GM12878 (cell line): ENCODE data around the gene PHRF1. TPM values are rescaled to one million over a fixed set of nuclear protein-coding genes. Genes with fewer than 3 reads are reported as not detected.

Source experiments
- ATAC-seq: fragments of 200-7000 bp; cut with Tn5 transposase; 3 replicates; pipeline ENCODE4 v1.9.1; 2020; ENCODE audit warnings: mild to moderate bottlenecking, moderate library complexity
- BruUV-seq: library from RNA; stranded (reverse); fragments of 400-500 nt; replicated peaks from 2 replicates; lab custom pipeline; 2021; lab: Mats Ljungman, UMichigan
- CTCF ChIA-PET: fragments of 300-600 bp; sonication (Branson Sonifier 250); formaldehyde crosslinking; extraction: SDS; loops from one replicate; lab custom pipeline; 2021; ENCODE audit warnings: inconsistent platforms; lab: Yijun Ruan, JAX
- POLR2A ChIA-PET: fragments of 350-600 bp; formaldehyde crosslinking; extraction: SDS; loops from one replicate; lab custom pipeline; 2021; ENCODE audit warnings: inconsistent platforms; lab: Charles Lee
- RAD21 ChIA-PET: fragments of 300-600 bp; sonication (Branson Sonifier 250); formaldehyde crosslinking; loops from one replicate; lab custom pipeline; 2023; ENCODE audit warnings: antibody characterized with exemption; ENCODE audit not compliant: unreplicated experiment; lab: Charles Lee
- SMC1A ChIA-PET: fragments of 300-600 bp; sonication (Branson Sonifier 250); formaldehyde crosslinking; loops from one replicate; lab custom pipeline; 2023; ENCODE audit not compliant: unreplicated experiment, uncharacterized antibody; lab: Charles Lee
- DNase-seq: peaks from one replicate; pipeline ENCODE4 v3.0.0-alpha.2; 2011; ENCODE audit warnings: low read depth, low spot score
- FAIRE-seq: peaks from 3 replicates; lab custom pipeline; 2011; peaks lifted over from hg19 to GRCh38; lab: Jason Lieb, UNC
- H2AFZ ChIP-seq: 2 replicates; pipeline ENCODE4 v1.6.0; 2011; ENCODE audit warnings: low read depth, low read length, control low read depth; ENCODE audit not compliant: control insufficient read depth
- H3K27ac ChIP-seq: 2 replicates; pipeline ENCODE4 v1.5.1; 2011; ENCODE audit warnings: control low read depth; ENCODE audit not compliant: control insufficient read depth, insufficient read depth
- H3K27me3 ChIP-seq, 2 experiments: replicated peaks in 1 of 2; 2 replicates each; pipeline versions ENCODE4 v1.6.0 to v1.6.1; 2011; ENCODE audit warnings: low read length in 1 of 2; ENCODE audit not compliant: control insufficient read depth in 2 of 2, insufficient read depth in 2 of 2
- H3K36me3 ChIP-seq, 2 experiments: 2 replicates each; pipeline ENCODE4 v1.5.1; 2011; ENCODE audit warnings: low read length in 1 of 2; ENCODE audit not compliant: control insufficient read depth in 2 of 2, insufficient read depth in 2 of 2
- H3K4me1 ChIP-seq: 2 replicates; pipeline ENCODE4 v1.6.1; 2011; ENCODE audit warnings: mild to moderate bottlenecking, low read length, moderate library complexity, mixed read lengths; ENCODE audit not compliant: control insufficient read depth, insufficient read depth
- H3K4me2 ChIP-seq: 2 replicates; pipeline ENCODE4 v1.6.0; 2011; ENCODE audit warnings: control low read depth; ENCODE audit not compliant: control insufficient read depth, insufficient read depth
- H3K4me3 ChIP-seq: fragments of 200-600 bp; sonication (generic); 2 replicates; pipeline ENCODE4 v1.5.1; 2016
- H3K79me2 ChIP-seq: 2 replicates; pipeline ENCODE4 v1.6.0; 2011; ENCODE audit warnings: low read length; ENCODE audit not compliant: control insufficient read depth, insufficient read depth
- H3K9ac ChIP-seq: 2 replicates; pipeline ENCODE4 v1.8.0; 2011; ENCODE audit warnings: low read length, control low read depth, mixed read lengths; ENCODE audit not compliant: control insufficient read depth, insufficient read depth
- H3K9me3 ChIP-seq: replicated peaks from 3 replicates; pipeline ENCODE4 v1.5.1; 2011; ENCODE audit warnings: mild to moderate bottlenecking, low read length; ENCODE audit not compliant: control insufficient read depth, insufficient read depth
- H4K20me1 ChIP-seq: 2 replicates; pipeline ENCODE4 v1.6.0; 2011; ENCODE audit not compliant: control insufficient read depth, insufficient read depth
- BRCA1 ChIP-seq: IDR thresholded peaks from 2 replicates; pipeline ENCODE4 v1.6.1; 2011; ENCODE audit warnings: low read depth, low read length, improper control_type of control experiment
- CEBPB ChIP-seq, 2 experiments: fragments of 150-350 bp in 1 of 2; IDR thresholded peaks; 2 replicates each; pipeline ENCODE4 v1.6.1; 2012 to 2014; ENCODE audit warnings: low read depth in 2 of 2, low read length in 2 of 2, borderline replicate concordance in 1 of 2, inconsistent platforms in 1 of 2
- KLF5 ChIP-seq: fragments of 450-650 bp; IDR thresholded peaks from 2 replicates; pipeline ENCODE4 v1.6.1; 2014; ENCODE audit warnings: mild to moderate bottlenecking; ENCODE audit not compliant: partially characterized antibody
- POLR2A ChIP-seq: IDR thresholded peaks from 2 replicates; pipeline ENCODE4 v1.6.1; 2011; ENCODE audit warnings: low read depth, mild to moderate bottlenecking, low read length
- SIX5 ChIP-seq: IDR thresholded peaks from 2 replicates; pipeline ENCODE4 v1.6.1; 2011; ENCODE audit warnings: mild to moderate bottlenecking, low read depth, low read length, moderate library complexity; ENCODE audit not compliant: severe bottlenecking
- SMAD5 ChIP-seq: IDR thresholded peaks from 2 replicates; pipeline ENCODE4 v1.6.1; 2016; ENCODE audit warnings: antibody characterized with exemption, low read depth
- SP1 ChIP-seq: IDR thresholded peaks from one replicate; pipeline ENCODE4 v1.6.1; 2011; ENCODE audit warnings: low read depth, low read length
- SREBF1 ChIP-seq: IDR thresholded peaks from 2 replicates; pipeline ENCODE4 v1.6.1; 2012; ENCODE audit warnings: mild to moderate bottlenecking, low read length
- WGBS: methylation state at CpG from one replicate; pipeline ENCODE4 v1.1.6; 2016; ENCODE audit warnings: low lambda C conversion rate; ENCODE audit not compliant: insufficient replicate concordance, insufficient coverage; ENCODE audit errors: missing lambda C conversion rate; 5-methylcytosine and 5-hydroxymethylcytosine counted together
- in situ Hi-C: fragments of 300-500 bp; cut with MboI; formaldehyde crosslinking; loops from 9 replicates; pipeline ENCODE4 v1.14.3; 2018; ENCODE audit warnings: mixed read lengths
- intact Hi-C: fragments of 100-400 bp; cut with micrococcal nuclease; formaldehyde crosslinking; loops from one replicate; pipeline ENCODE4 v1.14.2; 2022; ENCODE audit not compliant: unreplicated experiment
- polyA plus RNA-seq, 11 experiments: library from polyadenylated mRNA; depleted of rRNA in 4 of 11; unstranded in 6 of 11; stranded (reverse) in 5 of 11; fragments of >200 nt; fragmentation: Nextera tagmentation in 4 of 11; fragmentation: Illumina TruSeq in 1 of 11; extraction: Ambion mirVana in 4 of 11; extraction: Trizol in 1 of 11; gene quantifications; 1 replicate in 1 of 11; 2 replicates in 10 of 11; pipeline versions ENCODE4 v1.2.1 to v1.2.3, GENCODE V29; 2011 to 2016; ENCODE audit warnings: inconsistent platforms in 2 of 11, missing spikeins in 2 of 11, low read depth in 1 of 11
- total RNA-seq, 4 experiments: library from RNA; depleted of rRNA in 3 of 4; stranded (reverse); fragments of >200 nt in 3 of 4; fragmentation: Illumina TruSeq in 1 of 4; extraction: Trizol in 1 of 4; gene quantifications; 2 replicates each; pipeline versions ENCODE4 v1.2.1 to v1.2.3, GENCODE V29; 2013 to 2021
- TF ChIP-seq, protein P1 (sequence below): fragments of 450-650 bp; IDR thresholded peaks from 2 replicates; pipeline ENCODE4 v1.6.1; 2017; ENCODE audit warnings: mild to moderate bottlenecking, moderate library complexity
- TF ChIP-seq, protein P2 (sequence below): fragments of 450-650 bp; IDR thresholded peaks from 2 replicates; pipeline ENCODE4 v1.6.1; 2014; ENCODE audit warnings: mild to moderate bottlenecking

Gene PHRF1
- total and polyA plus RNA-seq, 10 of the 15 experiments (the other 5 are each of a cell fraction or from before 2014, with no cell fraction given): 0.13 to 43.5 (median 15.1) TPM

DNA sequence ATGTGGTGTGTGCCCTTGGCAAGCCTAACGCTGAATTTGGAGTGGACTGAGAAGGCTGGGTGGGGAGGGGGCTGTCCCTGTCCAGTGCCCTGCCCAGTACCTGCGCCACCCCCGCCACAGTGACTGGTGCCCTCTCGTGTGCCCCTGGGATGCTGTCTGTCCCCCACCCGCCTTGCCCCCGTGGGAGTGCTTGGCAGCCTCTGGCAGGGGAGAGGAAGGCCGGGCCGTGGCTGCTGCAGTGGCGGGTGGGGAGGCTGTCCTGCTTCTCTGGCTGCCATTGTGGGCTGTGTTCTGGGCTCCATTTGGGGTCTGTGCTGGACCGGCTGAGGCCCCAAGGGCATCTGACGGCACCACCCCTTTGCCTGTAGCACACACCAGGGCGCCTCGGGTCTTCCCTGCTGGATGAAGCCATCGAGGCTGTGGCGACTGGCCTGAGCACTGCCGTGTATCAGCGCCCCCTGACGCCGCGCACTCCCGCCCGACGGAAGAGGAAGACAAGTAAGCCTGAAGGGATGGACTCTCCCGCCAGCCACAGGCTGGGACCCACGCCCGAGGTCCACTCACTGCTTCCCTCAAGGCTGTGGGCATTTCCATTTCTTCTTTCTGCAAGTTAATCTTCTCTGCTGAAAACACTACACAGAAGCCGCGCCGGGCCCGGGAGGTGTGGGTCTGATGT lies 21.9 kb downstream of the PHRF1 start:
- H3K4me2 ChIP-seq: no peak overlapping the region
- FAIRE-seq (no peak), DNase-seq (no peak), ATAC-seq (no peak)
- TF ChIP-seq SMAD5: no peak
- TF ChIP-seq SREBF1: no peak
- TF ChIP-seq POLR2A: peak; percentile 44; the same call in 1 of the 2 replicates
- 97% methylated on average over 27 of the region's 30 CpGs for WGBS
- peaks cover 17 to 52% of the 10 kb centered on the region in 2 experiments; a peak in 3 of 4 replicates for H3K36me3 ChIP-seq
- intact Hi-C loops: no loop called here
- no peaks in the 10 kb centered on the region for H3K9me3 ChIP-seq
- no peak overlapping the region for H3K9ac ChIP-seq
- RAD21 ChIA-PET: no interaction called here
- H2AFZ ChIP-seq: no peak overlapping the region
- CTCF ChIA-PET: no interaction called here
- no peaks in the 10 kb centered on the region for H3K4me1 ChIP-seq
- no peaks in the 10 kb centered on the region for H3K27me3 ChIP-seq
- in situ Hi-C loops: no loop called here
- BruUV-seq: no TSS peak
- POLR2A ChIA-PET: no interaction called here
- SMC1A ChIA-PET: no interaction called here
- H4K20me1 ChIP-seq: no peaks in the 10 kb centered on the region; the same call in 1 of the 2 replicates
- no peak overlapping the region for H3K27ac ChIP-seq
- no peaks in the 10 kb centered on the region for H3K79me2 ChIP-seq
- no peak overlapping the region for H3K4me3 ChIP-seq

DNA sequence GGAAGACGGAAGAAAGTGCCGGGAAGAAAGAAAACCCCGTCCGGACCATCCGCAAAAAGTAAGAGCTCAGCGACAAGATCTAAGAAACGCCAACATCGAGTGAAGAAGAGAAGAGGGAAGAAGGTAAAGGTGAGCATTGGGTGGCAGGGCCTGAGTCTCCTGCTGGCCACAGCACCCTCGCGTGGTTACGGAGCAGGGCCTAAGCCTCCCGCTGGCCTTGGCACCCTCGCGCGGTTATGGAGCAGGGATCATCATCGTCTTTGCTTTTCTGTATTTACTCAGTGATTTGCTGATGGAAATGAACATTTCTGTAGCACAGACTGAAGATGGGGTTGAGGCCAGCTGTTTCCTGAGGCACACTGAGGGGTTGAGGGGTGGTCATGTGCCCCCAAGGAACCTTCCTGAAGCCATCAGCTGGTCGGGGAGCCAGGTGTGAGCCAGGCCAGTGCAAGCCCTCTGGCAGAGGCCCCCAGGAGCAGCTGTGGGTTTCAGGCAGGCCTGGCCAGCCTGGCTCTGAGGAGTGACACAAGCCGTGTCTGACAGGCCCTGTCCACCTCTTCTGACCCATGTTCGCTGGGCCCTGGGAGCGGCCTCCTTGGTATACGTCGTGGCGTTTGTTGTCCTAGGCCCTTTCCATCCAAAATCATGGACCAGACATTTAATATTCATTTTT lies 25.4 kb downstream of the PHRF1 start:
- Histone ChIP-seq H3K4me3 (no peak overlapping the region), H3K4me2 (no peak overlapping the region), H3K79me2 (no peaks in the 10 kb centered on the region), H3K4me1 (no peaks in the 10 kb centered on the region), H2AFZ (no peak overlapping the region), H4K20me1 (no peaks in the 10 kb centered on the region; the same call in 1 of the 2 replicates), H3K27ac (no peak overlapping the region), H3K9ac (no peak overlapping the region), H3K9me3 (no peaks in the 10 kb centered on the region), H3K27me3 (no peaks in the 10 kb centered on the region), H3K36me3 (peaks cover 13 to 56% of the 10 kb centered on the region in 2 experiments; a peak in 3 of 4 replicates)
- WGBS: 95% methylated on average over 22 of the region's 23 CpGs
- ChIA-PET RAD21 (no interaction called here), CTCF (no interaction called here), POLR2A (no interaction called here), SMC1A (interaction anchor here (0.9 to 1.2 kb wide), 2 partner anchors 57 to 123 kb away, joined by 3 read pairs; no protein-coding TSS in a partner anchor)
- BruUV-seq: TSS peak; percentile 45
- FAIRE-seq (no peak), DNase-seq (no peak), ATAC-seq (no peak)
- in situ Hi-C loops (no loop called here), intact Hi-C loops (no loop called here)
- TF ChIP-seq, protein P1, sequence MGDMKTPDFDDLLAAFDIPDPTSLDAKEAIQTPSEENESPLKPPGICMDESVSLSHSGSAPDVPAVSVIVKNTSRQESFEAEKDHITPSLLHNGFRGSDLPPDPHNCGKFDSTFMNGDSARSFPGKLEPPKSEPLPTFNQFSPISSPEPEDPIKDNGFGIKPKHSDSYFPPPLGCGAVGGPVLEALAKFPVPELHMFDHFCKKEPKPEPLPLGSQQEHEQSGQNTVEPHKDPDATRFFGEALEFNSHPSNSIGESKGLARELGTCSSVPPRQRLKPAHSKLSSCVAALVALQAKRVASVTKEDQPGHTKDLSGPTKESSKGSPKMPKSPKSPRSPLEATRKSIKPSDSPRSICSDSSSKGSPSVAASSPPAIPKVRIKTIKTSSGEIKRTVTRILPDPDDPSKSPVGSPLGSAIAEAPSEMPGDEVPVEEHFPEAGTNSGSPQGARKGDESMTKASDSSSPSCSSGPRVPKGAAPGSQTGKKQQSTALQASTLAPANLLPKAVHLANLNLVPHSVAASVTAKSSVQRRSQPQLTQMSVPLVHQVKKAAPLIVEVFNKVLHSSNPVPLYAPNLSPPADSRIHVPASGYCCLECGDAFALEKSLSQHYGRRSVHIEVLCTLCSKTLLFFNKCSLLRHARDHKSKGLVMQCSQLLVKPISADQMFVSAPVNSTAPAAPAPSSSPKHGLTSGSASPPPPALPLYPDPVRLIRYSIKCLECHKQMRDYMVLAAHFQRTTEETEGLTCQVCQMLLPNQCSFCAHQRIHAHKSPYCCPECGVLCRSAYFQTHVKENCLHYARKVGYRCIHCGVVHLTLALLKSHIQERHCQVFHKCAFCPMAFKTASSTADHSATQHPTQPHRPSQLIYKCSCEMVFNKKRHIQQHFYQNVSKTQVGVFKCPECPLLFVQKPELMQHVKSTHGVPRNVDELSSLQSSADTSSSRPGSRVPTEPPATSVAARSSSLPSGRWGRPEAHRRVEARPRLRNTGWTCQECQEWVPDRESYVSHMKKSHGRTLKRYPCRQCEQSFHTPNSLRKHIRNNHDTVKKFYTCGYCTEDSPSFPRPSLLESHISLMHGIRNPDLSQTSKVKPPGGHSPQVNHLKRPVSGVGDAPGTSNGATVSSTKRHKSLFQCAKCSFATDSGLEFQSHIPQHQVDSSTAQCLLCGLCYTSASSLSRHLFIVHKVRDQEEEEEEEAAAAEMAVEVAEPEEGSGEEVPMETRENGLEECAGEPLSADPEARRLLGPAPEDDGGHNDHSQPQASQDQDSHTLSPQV: no peak
- no peak for TF ChIP-seq SIX5
- TF ChIP-seq, protein P2, sequence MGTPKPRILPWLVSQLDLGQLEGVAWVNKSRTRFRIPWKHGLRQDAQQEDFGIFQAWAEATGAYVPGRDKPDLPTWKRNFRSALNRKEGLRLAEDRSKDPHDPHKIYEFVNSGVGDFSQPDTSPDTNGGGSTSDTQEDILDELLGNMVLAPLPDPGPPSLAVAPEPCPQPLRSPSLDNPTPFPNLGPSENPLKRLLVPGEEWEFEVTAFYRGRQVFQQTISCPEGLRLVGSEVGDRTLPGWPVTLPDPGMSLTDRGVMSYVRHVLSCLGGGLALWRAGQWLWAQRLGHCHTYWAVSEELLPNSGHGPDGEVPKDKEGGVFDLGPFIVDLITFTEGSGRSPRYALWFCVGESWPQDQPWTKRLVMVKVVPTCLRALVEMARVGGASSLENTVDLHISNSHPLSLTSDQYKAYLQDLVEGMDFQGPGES: no peak
- TF ChIP-seq SP1: no peak
- TF ChIP-seq CEBPB (IDR thresholded peaks at IDR 0.05; ENCODE audit: borderline replicate concordance in 1 of 2, low read depth in 2 of 2, low read length in 2 of 2): no peak
- TF ChIP-seq KLF5: no peak
- TF ChIP-seq BRCA1: no peak
